OCI-LY1 (cell line): ENCODE data around the gene SAC3D1.

ENCODE experiments used
- CTCF ChIP-seq: fragments of 200-600 bp; sonication (generic), shearing (Covaris generic); IDR thresholded peaks from 2 replicates; pipeline ENCODE4 v1.5.1; 2017; ENCODE audit warnings: mild to moderate bottlenecking, antibody characterized with exemption, low read length, moderate library complexity, mixed read lengths
- EZH2 ChIP-seq: fragments of 200-600 bp; sonication (generic), shearing (Covaris generic); IDR thresholded peaks from 2 replicates; pipeline ENCODE4 v1.8.0; 2017; ENCODE audit warnings: borderline replicate concordance, mixed run types, mild to moderate bottlenecking, antibody characterized with exemption, low read length, moderate library complexity, mixed read lengths

GRCh38 chr11:65040847-65041622, at the start of gene SAC3D1:
- no peak for TF ChIP-seq CTCF
- no peak for TF ChIP-seq EZH2
